Peyer's patch (tissue), 4 donors: Measurements from ENCODE around the gene SLC22A3. TPM values are rescaled to one million over a fixed set of nuclear protein-coding genes. Genes with fewer than 3 reads are reported as not detected.
"Not testable (repeated sequence)": the region's sequence is repeated elsewhere in the genome, so short reads cannot be mapped to it uniquely, and the experiment has no call there.

Source experiments
- DNase-seq, 3 donors: peaks; one replicate each; pipeline ENCODE4 v3.0.0-alpha.2; 2017 to 2019
- H3K27ac ChIP-seq, 4 donors: fragments of 200-600 bp; sonication (generic); one replicate each; pipeline ENCODE4 v1.5.1; 2016 to 2019
- H3K27me3 ChIP-seq, 2 donors: fragments of 200-600 bp; sonication (generic); one replicate each; pipeline ENCODE4 v1.5.1; 2019
- H3K36me3 ChIP-seq, 3 donors: fragments of 200-600 bp; sonication (generic); one replicate each; pipeline ENCODE4 v1.5.1; 2016 to 2019
- H3K4me1 ChIP-seq, 4 donors: fragments of 200-600 bp; sonication (generic); one replicate each; pipeline ENCODE4 v1.5.1; 2016 to 2019
- H3K4me3 ChIP-seq, 4 donors: fragments of 200-600 bp; sonication (generic); 1 replicate in 3 of 4; 2 replicates in 1 of 4; pipeline ENCODE4 v1.5.1; 2016 to 2019; ENCODE audit warnings: mild to moderate bottlenecking in 1 of 4
- H3K9me3 ChIP-seq, 4 donors: fragments of 200-600 bp; sonication (generic); one replicate each; pipeline ENCODE4 v1.5.1; 2016 to 2019; ENCODE audit warnings: mild to moderate bottlenecking in 1 of 4
- POLR2A ChIP-seq, 2 donors: fragments of 450-650 bp; IDR thresholded peaks; one replicate each; pipeline ENCODE4 v1.5.1; 2017; ENCODE audit warnings: antibody characterized with exemption in 2 of 2, mild to moderate bottlenecking in 2 of 2, moderate library complexity in 2 of 2
- total RNA-seq, 4 donors: library from RNA; depleted of rRNA; stranded (reverse); fragments of >200 nt; gene quantifications; one replicate each; pipeline ENCODE4 v1.1.0, GENCODE V29; 2016
- TF ChIP-seq, protein P1 (sequence below), 6 experiments: fragments of 450-650 bp in 4 of 6; fragments of 200-600 bp in 2 of 6; sonication (generic) in 1 of 6; IDR thresholded peaks; one replicate each; pipeline ENCODE4 v1.5.1; 2017 to 2019; ENCODE audit warnings: antibody characterized with exemption in 6 of 6, mild to moderate bottlenecking in 3 of 6, moderate library complexity in 1 of 6

Gene SLC22A3
- total RNA-seq, 4 donors from 2014 or later = 2.5 to 10.6 (median 8.9) TPM

GRCh38 chr6:160442151-160442550 lies 94.0 kb downstream of the SLC22A3 start:
- no peak for DNase-seq
- Histone ChIP-seq H3K4me1 (no peaks in the 10 kb centered on the region), H3K36me3 (no peaks in the 10 kb centered on the region), H3K27me3 (no peaks in the 10 kb centered on the region), H3K4me3 (no peak overlapping the region), H3K27ac (no peak overlapping the region), H3K9me3 (no peaks in the 10 kb centered on the region)
- TF ChIP-seq POLR2A (IDR thresholded peaks at IDR 0.05) = no peak
- TF ChIP-seq, protein P1, sequence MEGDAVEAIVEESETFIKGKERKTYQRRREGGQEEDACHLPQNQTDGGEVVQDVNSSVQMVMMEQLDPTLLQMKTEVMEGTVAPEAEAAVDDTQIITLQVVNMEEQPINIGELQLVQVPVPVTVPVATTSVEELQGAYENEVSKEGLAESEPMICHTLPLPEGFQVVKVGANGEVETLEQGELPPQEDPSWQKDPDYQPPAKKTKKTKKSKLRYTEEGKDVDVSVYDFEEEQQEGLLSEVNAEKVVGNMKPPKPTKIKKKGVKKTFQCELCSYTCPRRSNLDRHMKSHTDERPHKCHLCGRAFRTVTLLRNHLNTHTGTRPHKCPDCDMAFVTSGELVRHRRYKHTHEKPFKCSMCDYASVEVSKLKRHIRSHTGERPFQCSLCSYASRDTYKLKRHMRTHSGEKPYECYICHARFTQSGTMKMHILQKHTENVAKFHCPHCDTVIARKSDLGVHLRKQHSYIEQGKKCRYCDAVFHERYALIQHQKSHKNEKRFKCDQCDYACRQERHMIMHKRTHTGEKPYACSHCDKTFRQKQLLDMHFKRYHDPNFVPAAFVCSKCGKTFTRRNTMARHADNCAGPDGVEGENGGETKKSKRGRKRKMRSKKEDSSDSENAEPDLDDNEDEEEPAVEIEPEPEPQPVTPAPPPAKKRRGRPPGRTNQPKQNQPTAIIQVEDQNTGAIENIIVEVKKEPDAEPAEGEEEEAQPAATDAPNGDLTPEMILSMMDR (IDR thresholded peaks at IDR 0.05) = no peak

- no peak for DNase-seq
- no peaks in the 10 kb centered on the region for H3K27me3 ChIP-seq
- H3K9me3 ChIP-seq = peaks cover 0 to 2% (median 0%) of the 10 kb centered on the region in 4 donors
- H3K36me3 ChIP-seq = no peaks in the 10 kb centered on the region
- no peaks in the 10 kb centered on the region for H3K4me1 ChIP-seq
- TF ChIP-seq, protein P1 (IDR thresholded peaks at IDR 0.05) = no peak
- no peak for TF ChIP-seq POLR2A (IDR thresholded peaks at IDR 0.05)
- no peak overlapping the region for H3K4me3 ChIP-seq
- no peak overlapping the region for H3K27ac ChIP-seq
These were observed 97.0 kb downstream of the SLC22A3 start for GRCh38 chr6:160445130-160445529.

DNA sequence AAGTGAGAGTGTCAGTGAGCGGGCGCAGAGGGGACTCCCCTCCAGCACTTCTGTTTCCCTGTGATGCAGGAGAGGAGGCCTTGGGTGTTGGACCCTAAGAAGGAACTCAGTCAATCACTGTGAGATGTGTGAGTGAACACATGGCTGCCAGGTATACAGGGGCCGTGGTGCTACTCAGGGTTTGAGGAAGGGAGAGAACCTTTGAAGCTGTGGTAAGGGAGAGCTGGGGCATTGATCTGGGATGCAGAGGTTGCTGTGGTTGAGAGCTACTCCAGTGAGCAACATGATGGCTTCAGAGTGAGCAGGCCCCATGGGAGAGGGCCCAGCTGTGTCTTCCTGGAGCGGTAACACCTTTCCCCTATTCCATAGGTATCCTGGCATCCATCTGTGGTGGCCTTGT lies 99.2 kb downstream of the SLC22A3 start:
- Histone ChIP-seq H3K36me3 (no peaks in the 10 kb centered on the region), H3K4me1 (no peaks in the 10 kb centered on the region), H3K4me3 (no peak overlapping the region), H3K9me3 (peaks cover 0 to 4% (median 0%) of the 10 kb centered on the region in 4 donors), H3K27ac (no peak overlapping the region), H3K27me3 (no peaks in the 10 kb centered on the region)
- TF ChIP-seq, protein P1 (IDR thresholded peaks at IDR 0.05) = no peak
- TF ChIP-seq POLR2A (IDR thresholded peaks at IDR 0.05) = no peak
- no peak for DNase-seq

- H3K27me3 ChIP-seq, DNase-seq, H3K27ac ChIP-seq, H3K36me3 ChIP-seq, H3K4me1 ChIP-seq, H3K4me3 ChIP-seq, H3K9me3 ChIP-seq: not testable (repeated sequence)
These were observed 101.6 kb downstream of the SLC22A3 start for GRCh38 chr6:160449787-160450186.

GRCh38 chr6:160450849-160451248 lies 102.7 kb downstream of the SLC22A3 start:
- H3K4me1 ChIP-seq = peaks cover 0 to 4% (median 2%) of the 10 kb centered on the region in 4 donors
- H3K9me3 ChIP-seq = peaks cover 0 to 4% (median 0%) of the 10 kb centered on the region in 4 donors
- TF ChIP-seq, protein P1 (IDR thresholded peaks at IDR 0.05) = no peak
- no peak for TF ChIP-seq POLR2A (IDR thresholded peaks at IDR 0.05)
- no peak overlapping the region for H3K27ac ChIP-seq
- no peak overlapping the region for H3K4me3 ChIP-seq
- H3K27me3 ChIP-seq = no peaks in the 10 kb centered on the region
- no peaks in the 10 kb centered on the region for H3K36me3 ChIP-seq
- no peak for DNase-seq

GRCh38 chr6:160454303-160454702 lies 106.1 kb downstream of the SLC22A3 start:
- peaks cover 0 to 4% (median 0%) of the 10 kb centered on the region in 4 donors for H3K9me3 ChIP-seq
- no peak for TF ChIP-seq POLR2A (IDR thresholded peaks at IDR 0.05)
- TF ChIP-seq, protein P1 (IDR thresholded peaks at IDR 0.05) = no peak
- no peak for DNase-seq
- H3K36me3 ChIP-seq = no peaks in the 10 kb centered on the region
- no peak overlapping the region for H3K4me3 ChIP-seq
- H3K4me1 ChIP-seq = peaks cover 0 to 8% (median 2%) of the 10 kb centered on the region in 4 donors
- H3K27ac ChIP-seq = no peak overlapping the region
- H3K27me3 ChIP-seq = no peaks in the 10 kb centered on the region
